ENCODE measurements around the gene OSGEPL1.
"Not testable (repeated sequence)": the region's sequence is repeated elsewhere in the genome, so short reads cannot be mapped to it uniquely, and the experiment has no call there.

OSGEPL1 gene

DNA sequence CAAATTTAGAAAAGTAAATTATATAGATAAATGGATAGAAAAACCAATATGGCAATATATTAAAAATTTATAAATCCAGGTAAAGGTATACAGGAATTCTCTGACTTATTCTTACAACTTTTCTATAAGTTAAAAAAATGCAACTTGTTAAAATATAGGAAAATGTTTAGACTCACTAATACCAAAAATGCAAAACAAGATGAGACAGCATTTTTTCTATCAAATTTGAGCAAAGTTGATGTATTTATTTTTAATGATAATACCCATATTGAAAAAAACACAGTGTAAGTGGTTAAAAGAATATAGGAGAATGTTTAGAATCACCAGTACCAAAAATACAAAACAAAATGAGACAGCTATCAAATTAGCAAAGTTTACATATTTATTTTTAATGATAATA is 35.7 kb downstream of the OSGEPL1 start:
- Histone ChIP-seq H3K4me3 (ENCODE audit: insufficient read length, low read depth) (no peak overlapping the region), H3K9ac (ENCODE audit: insufficient read length, low read depth) (no peak overlapping the region), H3K27me3 (ENCODE audit: insufficient read depth, insufficient read length) (no peaks in the 10 kb centered on the region), H3K4me1 (ENCODE audit: insufficient read depth, insufficient read length) (no peaks in the 10 kb centered on the region), H3K36me3 (ENCODE audit: insufficient read depth, insufficient read length, low read length) (no peaks in the 10 kb centered on the region), H3K9me3 (ENCODE audit: insufficient read depth, low read length) (no peaks in the 10 kb centered on the region)
- TF ChIP-seq SUZ12 (IDR thresholded peaks at IDR 0.05; ENCODE audit: extremely low read depth, insufficient read depth, insufficient read length) = no peak
- no peak for TF ChIP-seq YY1 (IDR thresholded peaks at IDR 0.05; ENCODE audit: insufficient read depth, insufficient read length)
- no peak for TF ChIP-seq ZNF274 (IDR thresholded peaks at IDR 0.05; ENCODE audit: low read depth, low read length)
- no peak for DNase-seq (ENCODE audit: low read depth, low spot score)

DNA sequence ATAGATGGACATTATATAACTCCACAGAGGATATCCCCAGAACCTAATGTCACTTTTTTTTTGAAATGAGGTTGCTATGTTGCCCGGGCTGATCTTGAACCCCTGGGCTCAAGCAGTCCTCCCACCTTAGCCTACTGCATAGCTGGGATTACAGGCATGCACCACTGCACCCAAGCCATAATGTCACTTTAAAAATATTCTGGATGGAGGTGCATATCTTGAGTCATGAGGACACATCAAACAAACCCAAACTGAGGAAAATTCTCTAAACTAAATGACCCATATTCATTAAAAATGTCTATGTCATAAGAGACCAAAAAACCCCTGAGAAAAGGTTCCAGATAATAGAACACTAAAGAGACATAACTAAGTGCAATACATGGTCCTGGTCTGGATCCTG is 36.3 kb downstream of the OSGEPL1 start:
- no peak overlapping the region for H3K4me3 ChIP-seq (ENCODE audit: insufficient read length, low read depth)
- no peaks in the 10 kb centered on the region for H3K9me3 ChIP-seq (ENCODE audit: insufficient read depth, low read length)
- TF ChIP-seq ZNF274 (IDR thresholded peaks at IDR 0.05; ENCODE audit: low read depth, low read length) (no peak), SUZ12 (IDR thresholded peaks at IDR 0.05; ENCODE audit: extremely low read depth, insufficient read depth, insufficient read length) (no peak), YY1 (IDR thresholded peaks at IDR 0.05; ENCODE audit: insufficient read depth, insufficient read length) (no peak)
- no peak for DNase-seq (ENCODE audit: low read depth, low spot score)
- no peak overlapping the region for H3K9ac ChIP-seq (ENCODE audit: insufficient read length, low read depth)
- no peaks in the 10 kb centered on the region for H3K36me3 ChIP-seq (ENCODE audit: insufficient read depth, insufficient read length, low read length)
- no peaks in the 10 kb centered on the region for H3K27me3 ChIP-seq (ENCODE audit: insufficient read depth, insufficient read length)
- H3K4me1 ChIP-seq (ENCODE audit: insufficient read depth, insufficient read length) = no peaks in the 10 kb centered on the region

DNA sequence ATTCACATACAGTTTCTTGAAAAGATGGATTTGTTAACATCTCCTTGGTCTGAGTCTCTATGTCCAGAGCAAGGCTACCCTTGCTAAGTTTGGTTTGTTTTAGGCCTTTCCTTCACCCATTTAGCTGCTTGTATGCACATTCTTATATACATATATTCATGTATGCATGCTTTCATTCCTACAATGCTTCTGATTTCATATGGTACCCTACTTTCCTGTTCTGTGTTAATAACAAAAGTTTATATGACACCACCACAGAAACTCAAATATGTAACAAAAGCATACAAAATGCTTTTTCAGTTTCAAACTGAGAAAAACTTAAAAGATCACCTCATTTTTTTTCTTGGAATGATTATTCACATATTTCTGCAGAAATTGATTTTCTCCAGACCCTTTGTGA is 39.4 kb downstream of the OSGEPL1 start:
- Histone ChIP-seq H3K27me3 (ENCODE audit: insufficient read depth, insufficient read length) (no peaks in the 10 kb centered on the region), H3K9me3 (ENCODE audit: insufficient read depth, low read length) (no peaks in the 10 kb centered on the region), H3K4me3 (ENCODE audit: insufficient read length, low read depth) (no peak overlapping the region), H3K4me1 (ENCODE audit: insufficient read depth, insufficient read length) (no peaks in the 10 kb centered on the region), H3K36me3 (ENCODE audit: insufficient read depth, insufficient read length, low read length) (no peaks in the 10 kb centered on the region), H3K9ac (ENCODE audit: insufficient read length, low read depth) (no peak overlapping the region)
- no peak for DNase-seq (ENCODE audit: low read depth, low spot score)
- TF ChIP-seq YY1 (IDR thresholded peaks at IDR 0.05; ENCODE audit: insufficient read depth, insufficient read length) (no peak), ZNF274 (IDR thresholded peaks at IDR 0.05; ENCODE audit: low read depth, low read length) (no peak), SUZ12 (IDR thresholded peaks at IDR 0.05; ENCODE audit: extremely low read depth, insufficient read depth, insufficient read length) (no peak)

DNA sequence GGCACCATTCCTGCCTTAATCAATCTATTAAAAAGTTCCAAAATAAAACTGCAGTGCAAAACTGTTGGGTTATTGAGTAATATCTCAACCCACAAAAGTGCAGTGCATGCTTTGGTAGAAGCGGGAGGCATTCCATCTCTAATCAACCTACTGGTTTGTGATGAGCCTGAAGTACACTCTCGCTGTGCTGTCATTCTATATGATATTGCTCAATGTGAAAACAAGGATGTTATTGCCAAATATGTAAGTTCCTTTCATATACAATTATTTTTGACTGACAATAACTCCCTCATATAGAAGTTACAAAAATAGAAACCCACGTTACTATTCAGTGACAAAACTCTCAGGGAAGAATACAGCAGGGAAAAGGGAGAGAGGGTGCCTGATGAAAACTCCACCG is 43.0 kb downstream of the OSGEPL1 start:
- H3K36me3 ChIP-seq (ENCODE audit: insufficient read depth, insufficient read length, low read length) = no peaks in the 10 kb centered on the region
- no peak overlapping the region for H3K9ac ChIP-seq (ENCODE audit: insufficient read length, low read depth)
- TF ChIP-seq YY1 (IDR thresholded peaks at IDR 0.05; ENCODE audit: insufficient read depth, insufficient read length) (no peak), SUZ12 (IDR thresholded peaks at IDR 0.05; ENCODE audit: extremely low read depth, insufficient read depth, insufficient read length) (no peak), ZNF274 (IDR thresholded peaks at IDR 0.05; ENCODE audit: low read depth, low read length) (no peak)
- H3K4me3 ChIP-seq (ENCODE audit: insufficient read length, low read depth) = no peak overlapping the region
- DNase-seq (ENCODE audit: low read depth, low spot score) = no peak
- no peaks in the 10 kb centered on the region for H3K27me3 ChIP-seq (ENCODE audit: insufficient read depth, insufficient read length)
- H3K4me1 ChIP-seq (ENCODE audit: insufficient read depth, insufficient read length) = no peaks in the 10 kb centered on the region
- H3K9me3 ChIP-seq (ENCODE audit: insufficient read depth, low read length) = no peaks in the 10 kb centered on the region

DNA sequence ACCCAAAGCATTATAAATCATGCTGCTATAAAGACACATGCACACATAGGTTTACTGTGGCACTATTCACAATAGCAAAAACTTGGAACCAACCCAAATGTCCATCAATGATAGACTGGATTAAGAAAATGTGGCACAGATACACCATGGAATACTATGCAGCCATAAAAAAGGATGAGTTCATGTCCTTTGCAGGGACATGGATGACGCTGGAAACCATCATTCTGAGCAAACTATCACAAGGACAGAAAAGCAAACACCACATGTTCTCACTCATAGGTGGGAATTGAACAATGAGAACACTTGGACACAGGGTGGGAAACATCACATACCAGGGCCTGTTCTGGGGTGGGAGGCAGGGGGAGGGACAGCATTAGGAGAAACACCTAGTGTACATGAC is 45.0 kb downstream of the OSGEPL1 start:
- H3K27me3 ChIP-seq (ENCODE audit: insufficient read depth, insufficient read length); H3K9ac ChIP-seq (ENCODE audit: insufficient read length, low read depth); DNase-seq (ENCODE audit: low read depth, low spot score); H3K9me3 ChIP-seq (ENCODE audit: insufficient read depth, low read length); H3K4me1 ChIP-seq (ENCODE audit: insufficient read depth, insufficient read length); H3K36me3 ChIP-seq (ENCODE audit: insufficient read depth, insufficient read length, low read length); H3K4me3 ChIP-seq (ENCODE audit: insufficient read length, low read depth): not testable (repeated sequence)

DNA sequence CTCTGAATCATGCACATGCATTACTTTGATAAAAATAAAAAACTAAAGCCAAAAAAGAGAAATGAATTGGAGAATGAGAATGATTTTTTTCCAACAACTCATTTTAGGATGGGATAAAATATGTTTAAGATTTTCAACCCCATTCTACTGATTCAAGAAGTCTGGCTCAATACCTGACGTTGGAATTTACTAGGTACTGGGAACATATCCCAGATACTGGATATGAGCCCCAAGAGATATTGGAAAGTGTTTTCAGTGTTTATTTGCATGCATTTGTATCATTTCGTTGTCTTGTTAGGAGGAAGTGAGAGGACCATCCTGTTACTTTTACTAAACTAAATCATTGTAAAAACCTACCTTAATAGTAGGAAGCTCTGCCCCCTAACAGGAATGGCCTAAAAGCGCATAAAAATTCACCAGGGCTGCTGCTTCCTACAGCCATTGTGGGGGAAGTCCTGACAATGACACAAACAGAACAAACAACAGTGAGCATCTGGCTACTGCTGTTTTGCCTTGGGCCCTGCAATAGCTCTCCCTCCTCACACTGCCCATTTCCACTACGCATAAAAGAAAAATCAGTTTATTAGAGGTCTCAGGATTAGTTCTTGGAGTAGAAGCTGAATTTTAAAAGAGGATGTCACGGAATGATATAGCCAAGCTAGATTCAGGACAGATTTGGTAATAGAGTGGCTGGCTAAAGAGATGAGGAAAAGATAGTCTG is 52.9 kb downstream of the OSGEPL1 start:
- Histone ChIP-seq H3K27me3 (ENCODE audit: insufficient read depth, insufficient read length) (no peaks in the 10 kb centered on the region), H3K4me1 (ENCODE audit: insufficient read depth, insufficient read length) (no peaks in the 10 kb centered on the region), H3K4me3 (ENCODE audit: insufficient read length, low read depth) (no peak overlapping the region), H3K9me3 (ENCODE audit: insufficient read depth, low read length) (peaks cover 8% of the 10 kb centered on the region; the same call in 1 of the 2 replicates), H3K9ac (ENCODE audit: insufficient read length, low read depth) (no peak overlapping the region), H3K36me3 (ENCODE audit: insufficient read depth, insufficient read length, low read length) (peaks cover 2% of the 10 kb centered on the region)
- DNase-seq (ENCODE audit: low read depth, low spot score) = no peak
- TF ChIP-seq SUZ12 (IDR thresholded peaks at IDR 0.05; ENCODE audit: extremely low read depth, insufficient read depth, insufficient read length) = no peak
- TF ChIP-seq ZNF274 (IDR thresholded peaks at IDR 0.05; ENCODE audit: low read depth, low read length) = no peak
- TF ChIP-seq YY1 (IDR thresholded peaks at IDR 0.05; ENCODE audit: insufficient read depth, insufficient read length) = no peak

DNA sequence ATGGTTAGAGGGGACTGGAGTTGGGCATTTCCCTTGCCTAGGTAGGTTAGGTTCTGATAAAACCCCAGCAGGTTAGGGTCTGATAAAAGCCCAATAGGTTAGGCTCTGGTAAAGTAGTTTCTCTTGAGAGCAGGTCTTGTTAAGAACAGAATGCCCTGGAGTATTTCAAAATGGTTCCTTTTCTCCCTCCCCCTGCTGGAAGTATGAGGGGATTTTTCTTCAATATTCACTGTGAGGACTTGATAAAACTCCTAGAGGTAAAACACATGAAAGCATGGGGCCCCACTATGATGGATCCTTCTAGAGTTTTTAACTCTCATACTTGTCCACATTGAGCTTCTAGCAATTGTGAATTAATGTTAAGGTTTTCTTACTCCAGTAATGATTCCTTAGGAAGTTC is 60.5 kb downstream of the OSGEPL1 start:
- no peaks in the 10 kb centered on the region for H3K27me3 ChIP-seq (ENCODE audit: insufficient read depth, insufficient read length)
- H3K4me3 ChIP-seq (ENCODE audit: insufficient read length, low read depth) = no peak overlapping the region
- H3K4me1 ChIP-seq (ENCODE audit: insufficient read depth, insufficient read length) = no peaks in the 10 kb centered on the region
- no peaks in the 10 kb centered on the region for H3K36me3 ChIP-seq (ENCODE audit: insufficient read depth, insufficient read length, low read length)
- no peak overlapping the region for H3K9ac ChIP-seq (ENCODE audit: insufficient read length, low read depth)
- no peak for DNase-seq (ENCODE audit: low read depth, low spot score)
- H3K9me3 ChIP-seq (ENCODE audit: insufficient read depth, low read length) = no peaks in the 10 kb centered on the region
- no peak for TF ChIP-seq YY1 (IDR thresholded peaks at IDR 0.05; ENCODE audit: insufficient read depth, insufficient read length)
- no peak for TF ChIP-seq ZNF274 (IDR thresholded peaks at IDR 0.05; ENCODE audit: low read depth, low read length)
- no peak for TF ChIP-seq SUZ12 (IDR thresholded peaks at IDR 0.05; ENCODE audit: extremely low read depth, insufficient read depth, insufficient read length)

Data from NT2/D1 (cell line).